HepG2 (cell line): Measurements from ENCODE around the gene PARP6. TPM values are rescaled to one million over a fixed set of nuclear protein-coding genes. Genes with fewer than 3 reads are reported as not detected.

Source experiments
- ATAC-seq: fragments of 200-7000 bp; cut with Tn5 transposase; 3 replicates; pipeline ENCODE4 v1.9.1; 2020; ENCODE audit warnings: mild to moderate bottlenecking, moderate library complexity
- BruUV-seq: library from RNA; stranded (reverse); fragments of 400-500 nt; replicated peaks from 2 replicates; lab custom pipeline; 2021; lab: Mats Ljungman, UMichigan
- CTCF ChIA-PET: fragments of 300-600 bp; formaldehyde crosslinking; extraction: SDS; loops from one replicate; lab custom pipeline; 2021; ENCODE audit warnings: low total read pairs, inconsistent platforms, low intra/inter-chr PET ratio; lab: Yijun Ruan, JAX
- POLR2A ChIA-PET: fragments of 350-600 bp; sonication (Branson Sonifier 250); formaldehyde crosslinking; loops from one replicate; lab custom pipeline; 2020; ENCODE audit warnings: antibody characterized with exemption, inconsistent platforms; lab: Yijun Ruan, JAX
- DNase-seq: peaks from one replicate; pipeline ENCODE4 v3.0.0-alpha.2; 2015; ENCODE audit warnings: low spot score
- FAIRE-seq: peaks from 3 replicates; lab custom pipeline; 2011; peaks lifted over from hg19 to GRCh38; lab: Jason Lieb, UNC
- H2AFZ ChIP-seq: one replicate; pipeline ENCODE4 v1.6.1; 2011; ENCODE audit warnings: low read length, inconsistent platforms
- H3K27ac ChIP-seq: fragments of 300-600 bp; 3 replicates; pipeline ENCODE4 v1.8.0; 2011; ENCODE audit warnings: mixed run types, mild to moderate bottlenecking, mixed read lengths, low read length, inconsistent platforms; ENCODE audit not compliant: insufficient read depth; ENCODE audit errors: extremely low read length
- H3K27me3 ChIP-seq, 2 experiments: fragments of 200-600 bp in 1 of 2; 2 replicates in 1 of 2; 3 replicates in 1 of 2; pipeline versions ENCODE4 v1.6.0 to v1.8.0; 2011; ENCODE audit warnings: low read length in 2 of 2, mild to moderate bottlenecking in 2 of 2, moderate library complexity in 2 of 2, inconsistent platforms in 1 of 2; ENCODE audit not compliant: insufficient read depth in 2 of 2, control insufficient read depth in 1 of 2
- H3K36me3 ChIP-seq, 2 experiments: fragments of 200-600 bp in 1 of 2; replicated peaks in 1 of 2; 2 replicates in 1 of 2; 3 replicates in 1 of 2; pipeline versions ENCODE4 v1.5.1 to v1.8.0; 2011; ENCODE audit warnings: low read length in 2 of 2, inconsistent platforms in 1 of 2; ENCODE audit not compliant: insufficient read depth in 2 of 2, control insufficient read depth in 1 of 2
- H3K4me1 ChIP-seq: 2 replicates; pipeline ENCODE4 v1.5.1; 2012; ENCODE audit warnings: low read length, inconsistent platforms; ENCODE audit not compliant: insufficient read depth
- H3K4me2 ChIP-seq: 2 replicates; pipeline ENCODE4 v1.6.0; 2011; ENCODE audit warnings: low read depth, low read length, inconsistent platforms
- H3K4me3 ChIP-seq, 3 experiments: fragments of 200-600 bp in 1 of 3; sonication (generic), shearing (Covaris generic) in 1 of 3; replicated peaks in 1 of 3; 2 replicates each; pipeline ENCODE4 v1.5.1; 2011 to 2016; ENCODE audit warnings: low read length in 3 of 3, inconsistent platforms in 2 of 3, low read depth in 2 of 3, mild to moderate bottlenecking in 2 of 3, control low read depth in 1 of 3, mixed read lengths in 1 of 3; ENCODE audit not compliant: insufficient read depth in 1 of 3
- H3K79me2 ChIP-seq: one replicate; pipeline ENCODE4 v1.6.1; 2011; ENCODE audit warnings: low read length, inconsistent platforms; ENCODE audit not compliant: insufficient read depth
- H3K9ac ChIP-seq: 2 replicates; pipeline ENCODE4 v1.6.0; 2011; ENCODE audit warnings: mild to moderate bottlenecking, low read depth, low read length, inconsistent platforms; ENCODE audit not compliant: insufficient read depth
- H3K9me3 ChIP-seq: 2 replicates; pipeline ENCODE4 v1.5.1; 2012; ENCODE audit warnings: mild to moderate bottlenecking, low read length
- H4K20me1 ChIP-seq: 2 replicates; pipeline ENCODE4 v1.6.0; 2011; ENCODE audit warnings: inconsistent platforms, mild to moderate bottlenecking, low read length, moderate library complexity; ENCODE audit not compliant: insufficient read depth
- ATF3 ChIP-seq: sonication (generic); formaldehyde crosslinking; IDR thresholded peaks from 2 replicates; pipeline ENCODE4 v1.4.0; 2020; ENCODE audit warnings: missing genetic modification reagents
- BCL6 ChIP-seq: IDR thresholded peaks from 2 replicates; pipeline ENCODE4 v1.6.1; 2016; ENCODE audit warnings: missing genetic modification reagents, missing compliant biosample characterization
- FIP1L1 ChIP-seq: fragments of 200-400 bp; formaldehyde crosslinking; IDR thresholded peaks from 2 replicates; pipeline ENCODE4 v1.6.1; 2018; ENCODE audit warnings: low read depth, mild to moderate bottlenecking, low read length, moderate library complexity, borderline replicate concordance; ENCODE audit not compliant: insufficient read depth
- KAT7 ChIP-seq: IDR thresholded peaks from 2 replicates; pipeline ENCODE4 v1.6.1; 2018; ENCODE audit warnings: borderline replicate concordance, missing compliant biosample characterization
- KDM6A ChIP-seq: IDR thresholded peaks from 2 replicates; pipeline ENCODE4 v1.6.1; 2016; ENCODE audit warnings: low read depth
- PRDM15 ChIP-seq: sonication (generic); formaldehyde crosslinking; IDR thresholded peaks from 2 replicates; pipeline ENCODE4 v1.4.0; 2020; ENCODE audit warnings: missing genetic modification reagents
- THAP8 ChIP-seq: sonication (generic); formaldehyde crosslinking; IDR thresholded peaks from 2 replicates; pipeline ENCODE4 v1.5.1; 2020; ENCODE audit warnings: missing genetic modification reagents, mild to moderate bottlenecking, borderline replicate concordance
- ZNF230 ChIP-seq: sonication (generic); formaldehyde crosslinking; IDR thresholded peaks from 2 replicates; pipeline ENCODE4 v1.4.0; 2020; ENCODE audit warnings: mild to moderate bottlenecking, missing genetic modification reagents
- ZNF616 ChIP-seq: sonication (generic); formaldehyde crosslinking; IDR thresholded peaks from 2 replicates; pipeline ENCODE4 v1.5.0; 2020; ENCODE audit warnings: low read depth, mild to moderate bottlenecking, missing genetic modification reagents
- ZNF710 ChIP-seq: sonication (generic); formaldehyde crosslinking; IDR thresholded peaks from 2 replicates; pipeline ENCODE4 v1.5.0; 2020; ENCODE audit warnings: mild to moderate bottlenecking, missing genetic modification reagents, borderline replicate concordance
- WGBS: methylation state at CpG from one replicate; pipeline ENCODE4 v1.1.6; 2017; ENCODE audit warnings: low lambda C conversion rate; 5-methylcytosine and 5-hydroxymethylcytosine counted together
- in situ Hi-C: cut with HindIII; loops from 2 replicates; pipeline ENCODE4 v1.10.0; 2017; ENCODE audit warnings: low pct_unique_long_range_greater_than_20kb; ENCODE audit not compliant: extremely low pct_ligation_motif_present
- intact Hi-C: fragments of 100-400 bp; cut with micrococcal nuclease; formaldehyde crosslinking; loops from one replicate; pipeline ENCODE4 v1.10.0; 2022; ENCODE audit not compliant: unreplicated experiment
- polyA plus RNA-seq, 8 experiments: library from polyadenylated mRNA; depleted of rRNA in 3 of 8; stranded (reverse) in 7 of 8; unstranded in 1 of 8; fragments of >200 nt; fragmentation: Illumina TruSeq in 4 of 8; extraction: Trizol in 4 of 8; gene quantifications; 2 replicates each; pipeline versions ENCODE4 v1.2.1 to v1.2.3, GENCODE V29; 2011 to 2016; ENCODE audit warnings: low read depth in 4 of 8, missing spikeins in 1 of 8, mixed read lengths in 1 of 8; ENCODE audit not compliant: insufficient read depth in 1 of 8
- total RNA-seq, 5 experiments: library from RNA; depleted of rRNA; stranded (reverse); fragments of >200 nt; fragmentation: Illumina TruSeq; extraction: Trizol; gene quantifications; 2 replicates each; pipeline ENCODE4 v1.2.3, GENCODE V29; 2016; ENCODE audit warnings: low read depth in 1 of 5

Gene PARP6
- total and polyA plus RNA-seq, 2 of the 13 experiments (the other 11 are each of a cell fraction or from before 2014, with no cell fraction given), result 0.22 to 0.87 TPM

GRCh38 chr15:72196409-72197040 is 75.8 kb downstream of the PARP6 start:
- no peak overlapping the region for H2AFZ ChIP-seq
- peak overlapping the region in 1 of 3 experiments; percentile 61; a peak in 1 of 6 replicates for H3K4me3 ChIP-seq
- FAIRE-seq (no peak), DNase-seq (no peak), ATAC-seq (peak; percentile 7)
- WGBS, result 76% methylated on average over 8 of the region's 13 CpGs
- H4K20me1 ChIP-seq, result peaks cover 36% of the 10 kb centered on the region
- peaks cover 13 to 29% of the 10 kb centered on the region in 2 experiments for H3K36me3 ChIP-seq
- H3K27ac ChIP-seq, result no peak overlapping the region
- H3K4me2 ChIP-seq, result peak overlapping the region; percentile 55
- H3K4me1 ChIP-seq, result peaks cover 30% of the 10 kb centered on the region
- H3K27me3 ChIP-seq, result peaks cover 6 to 11% of the 10 kb centered on the region in 2 experiments; a peak in 3 of 5 replicates
- ChIA-PET POLR2A (interaction anchor here (1.8 kb wide), 1 partner anchor 34 kb away, joined by 9 read pairs; the partner anchor contains the start of gene PKM), CTCF (no interaction called here)
- BruUV-seq, result no TSS peak
- TF ChIP-seq BCL6 (CRISPR knock-in tag), result no peak
- H3K9me3 ChIP-seq, result no peaks in the 10 kb centered on the region
- in situ Hi-C loops, result no loop called here
- H3K79me2 ChIP-seq, result no peaks in the 10 kb centered on the region
- intact Hi-C loops, result no loop called here
- H3K9ac ChIP-seq, result no peak overlapping the region

GRCh38 chr15:72195101-72195511 is 77.2 kb downstream of the PARP6 start:
- H3K36me3 ChIP-seq, result peaks cover 5 to 15% of the 10 kb centered on the region in 2 experiments; a peak in 4 of 5 replicates
- ATAC-seq, result no peak
- H3K4me1 ChIP-seq, result peaks cover 28% of the 10 kb centered on the region
- H3K4me3 ChIP-seq, result no peak overlapping the region
- in situ Hi-C loops (no loop called here), intact Hi-C loops (no loop called here)
- ChIA-PET CTCF (no interaction called here), POLR2A (no interaction called here)
- H3K27me3 ChIP-seq, result peaks cover 6 to 11% of the 10 kb centered on the region in 2 experiments; a peak in 3 of 5 replicates
- BruUV-seq, result no TSS peak
- H3K9ac ChIP-seq, result no peak overlapping the region
- no peak overlapping the region for H3K27ac ChIP-seq
- no peaks in the 10 kb centered on the region for H3K79me2 ChIP-seq
- 0% methylated on average over 1 of the region's 6 CpGs for WGBS
- no peaks in the 10 kb centered on the region for H3K9me3 ChIP-seq
- H3K4me2 ChIP-seq, result no peak overlapping the region
- DNase-seq, result no peak
- H4K20me1 ChIP-seq, result peaks cover 23% of the 10 kb centered on the region
- no peak overlapping the region for H2AFZ ChIP-seq
- FAIRE-seq, result no peak
- no peak for TF ChIP-seq ZNF710 (CRISPR knock-in tag)
- no peak for TF ChIP-seq THAP8 (CRISPR knock-in tag)
- no peak for TF ChIP-seq ZNF616
- TF ChIP-seq FIP1L1, result no peak
- TF ChIP-seq KAT7 (CRISPR knock-in tag), result no peak
- no peak for TF ChIP-seq ATF3
- TF ChIP-seq PRDM15 (CRISPR knock-in tag), result no peak
- TF ChIP-seq KDM6A (CRISPR knock-in tag), result no peak
- TF ChIP-seq ZNF230 (CRISPR knock-in tag), result no peak
